Dermis microvascular lymphatic vessel endothelial cell (primary cell): ENCODE measurements around the gene PLXND1. TPM values are rescaled to one million over a fixed set of nuclear protein-coding genes. Genes with fewer than 3 reads are reported as not detected.
A peak's percentile ranks its signal among the peaks of the same experiment; 100 is the strongest.
"Not testable (repeated sequence)": the region's sequence is repeated elsewhere in the genome, so short reads cannot be mapped to it uniquely, and the experiment has no call there.

Experiments used
- DNase-seq, 2 donors: peaks; one replicate each; pipeline versions ENCODE4 v3.0.0 to v3.0.0-alpha.2; 2010; ENCODE audit warnings: low read depth in 2 of 2
- total RNA-seq: library from RNA; depleted of rRNA; stranded (reverse); fragments of >200 nt; gene quantifications from 2 replicates; pipeline ENCODE4 v1.2.1, GENCODE V29; 2014

PLXND1 gene
- total RNA-seq, 1 donor from 2014 or later: 273 TPM

DNA sequence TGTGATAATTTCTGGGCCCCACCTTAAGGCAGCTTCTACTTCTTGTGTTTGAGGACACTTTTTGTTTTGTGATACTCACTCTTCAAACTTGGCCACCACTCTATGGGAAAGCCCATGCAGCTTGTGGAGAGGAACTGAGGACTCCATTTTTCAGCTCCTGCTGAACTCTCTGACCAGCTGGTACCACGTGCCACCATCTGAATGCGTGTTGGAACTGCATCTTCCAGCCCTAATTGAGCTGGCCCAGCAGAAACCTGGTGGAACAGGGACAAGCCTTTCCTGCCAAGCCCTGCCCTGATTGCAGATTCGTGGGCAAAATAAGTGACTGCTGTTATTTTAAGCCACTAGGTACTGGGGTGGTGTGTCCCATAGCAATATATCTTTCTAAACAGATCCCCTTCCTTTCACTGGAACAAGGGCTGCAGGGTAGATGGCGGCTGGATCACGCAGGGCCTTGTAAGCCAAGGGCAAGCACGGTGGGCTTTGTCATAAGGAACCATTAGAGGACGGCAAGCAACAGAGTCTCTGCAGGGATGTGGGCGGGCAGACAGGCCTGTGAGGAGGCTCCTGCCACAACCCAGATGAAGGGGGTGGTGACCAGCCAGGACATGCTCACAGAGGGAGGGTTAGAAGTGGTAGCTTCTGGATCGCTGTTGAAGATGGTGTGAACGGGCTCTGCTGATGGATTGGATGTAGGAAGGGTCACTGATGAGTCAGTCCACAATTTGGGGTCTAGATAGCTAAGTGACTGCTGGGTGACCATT is 54.0 kb downstream of the PLXND1 start:
- DNase-seq: peak in 1 of 2 donors; percentile 25

GRCh38 chr3:129549805-129550204 is 56.7 kb downstream of the PLXND1 start:
- DNase-seq: no peak

DNA sequence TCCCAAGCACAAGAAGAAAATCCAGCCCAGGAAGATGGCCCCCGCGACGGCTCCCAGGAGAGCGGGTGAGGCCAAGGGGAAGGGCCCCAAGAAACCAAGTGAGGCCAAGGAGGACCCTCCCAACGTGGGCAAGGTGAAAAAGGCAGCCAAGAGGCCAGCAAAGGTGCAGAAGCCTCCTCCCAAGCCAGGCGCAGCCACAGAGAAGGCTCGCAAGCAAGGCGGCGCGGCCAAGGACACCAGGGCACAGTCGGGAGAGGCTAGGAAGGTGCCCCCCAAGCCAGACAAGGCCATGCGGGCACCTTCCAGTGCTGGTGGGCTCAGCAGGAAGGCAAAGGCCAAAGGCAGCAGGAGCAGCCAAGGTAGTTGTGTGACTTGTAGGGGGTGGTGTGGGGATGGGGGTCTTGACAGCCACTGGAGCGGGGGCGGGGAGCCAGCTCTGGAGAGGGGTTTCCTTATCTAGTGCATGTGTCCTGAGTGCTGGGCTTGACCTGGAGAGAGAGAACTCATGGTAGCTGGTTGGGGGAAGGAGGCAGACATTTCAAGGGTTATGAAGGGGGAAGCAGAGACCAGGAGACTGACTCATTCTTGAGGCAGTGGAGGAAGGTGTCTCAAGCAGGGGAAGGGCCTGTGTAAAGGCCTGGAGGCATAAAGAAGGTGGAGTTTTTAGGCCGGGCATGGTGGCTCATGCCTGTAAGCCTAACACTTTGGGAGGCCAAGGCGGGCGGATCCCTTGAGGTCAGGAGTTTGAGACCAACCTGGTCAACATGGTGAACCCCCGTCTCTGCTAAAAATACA is 57.3 kb downstream of the PLXND1 start:
- DNase-seq: peak in 1 of 2 donors; percentile 20

DNA sequence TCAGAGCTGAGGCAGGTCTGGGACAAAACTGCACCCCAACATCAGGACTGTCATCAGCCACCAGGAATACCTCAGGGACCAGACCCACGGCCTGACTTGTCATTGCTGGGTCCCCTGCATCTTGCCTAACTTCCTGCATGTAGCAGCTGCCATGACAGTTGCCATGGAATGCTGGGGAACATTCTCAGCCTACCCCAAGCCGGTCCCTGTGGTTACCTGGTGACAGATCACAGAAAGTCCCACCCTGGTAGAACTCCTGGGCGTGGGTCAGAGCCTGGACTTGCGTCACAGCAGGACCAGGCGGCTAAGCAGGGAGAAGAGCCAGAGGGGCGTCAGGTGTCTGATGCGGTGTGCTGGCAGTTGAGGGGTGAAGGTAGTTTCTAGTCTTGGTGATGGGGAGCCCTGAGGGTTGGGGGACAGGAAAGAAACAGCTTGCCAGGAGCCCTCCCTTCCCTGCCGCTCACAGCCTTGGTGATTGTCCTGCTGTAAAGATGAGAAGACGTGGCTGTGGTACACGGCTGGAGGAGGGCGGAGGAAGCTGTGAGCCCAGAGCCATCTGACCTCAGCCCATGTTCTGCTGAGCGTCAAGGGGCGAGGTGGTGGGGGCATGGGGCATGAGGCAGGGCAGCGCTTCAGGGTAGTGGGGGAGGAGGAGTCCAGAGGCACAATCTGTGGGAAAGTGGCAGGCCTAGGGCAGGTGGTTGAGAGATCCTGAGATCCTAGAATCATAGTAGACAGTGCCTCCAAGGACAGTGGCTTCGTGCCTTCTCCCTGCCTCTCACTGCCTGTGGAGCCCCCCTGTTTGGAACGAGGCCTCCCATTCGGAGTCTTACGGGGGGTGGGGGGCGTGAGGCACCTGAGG is 58.1 kb downstream of the PLXND1 start:
- no peak for DNase-seq

DNA sequence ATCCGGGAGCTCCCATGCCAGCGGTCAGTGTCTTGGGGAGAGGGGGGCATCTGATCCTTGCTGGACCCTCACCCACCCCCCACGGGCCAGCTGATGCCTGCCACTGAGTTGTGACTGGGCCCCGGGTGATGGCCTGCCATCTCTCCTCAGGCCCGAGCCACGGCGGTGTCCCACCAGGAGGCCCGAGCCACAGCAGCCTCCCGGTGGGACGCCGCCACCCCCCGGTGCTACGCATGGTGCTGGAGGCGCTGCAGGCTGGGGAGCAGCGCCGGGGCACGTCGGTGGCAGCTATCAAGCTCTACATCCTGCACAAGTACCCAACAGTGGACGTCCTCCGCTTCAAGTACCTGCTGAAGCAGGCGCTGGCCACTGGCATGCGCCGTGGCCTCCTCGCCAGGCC is 59.2 kb downstream of the PLXND1 start:
- no peak for DNase-seq

DNA sequence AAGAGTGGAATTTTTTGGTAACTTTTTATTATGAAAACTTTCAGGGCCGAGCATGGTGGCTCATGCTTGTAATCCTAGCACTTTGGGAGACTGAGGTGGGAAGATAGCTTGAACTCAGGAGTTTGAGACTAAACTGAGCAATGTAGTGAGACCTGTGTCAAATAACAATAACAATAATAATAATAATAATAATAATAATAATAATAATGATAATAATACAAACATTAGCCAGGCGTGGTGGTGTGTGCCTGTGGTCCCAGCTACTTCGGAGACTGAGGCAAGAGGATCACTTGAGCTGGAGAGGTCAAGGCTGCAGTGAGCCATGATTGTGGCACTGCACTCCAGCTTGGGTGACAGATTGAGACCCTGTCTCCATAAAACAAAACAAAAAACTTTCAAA is 60.5 kb downstream of the PLXND1 start:
- not testable (repeated sequence) for DNase-seq

GRCh38 chr3:129543999-129544398 is 62.5 kb downstream of the PLXND1 start:
- no peak for DNase-seq

DNA sequence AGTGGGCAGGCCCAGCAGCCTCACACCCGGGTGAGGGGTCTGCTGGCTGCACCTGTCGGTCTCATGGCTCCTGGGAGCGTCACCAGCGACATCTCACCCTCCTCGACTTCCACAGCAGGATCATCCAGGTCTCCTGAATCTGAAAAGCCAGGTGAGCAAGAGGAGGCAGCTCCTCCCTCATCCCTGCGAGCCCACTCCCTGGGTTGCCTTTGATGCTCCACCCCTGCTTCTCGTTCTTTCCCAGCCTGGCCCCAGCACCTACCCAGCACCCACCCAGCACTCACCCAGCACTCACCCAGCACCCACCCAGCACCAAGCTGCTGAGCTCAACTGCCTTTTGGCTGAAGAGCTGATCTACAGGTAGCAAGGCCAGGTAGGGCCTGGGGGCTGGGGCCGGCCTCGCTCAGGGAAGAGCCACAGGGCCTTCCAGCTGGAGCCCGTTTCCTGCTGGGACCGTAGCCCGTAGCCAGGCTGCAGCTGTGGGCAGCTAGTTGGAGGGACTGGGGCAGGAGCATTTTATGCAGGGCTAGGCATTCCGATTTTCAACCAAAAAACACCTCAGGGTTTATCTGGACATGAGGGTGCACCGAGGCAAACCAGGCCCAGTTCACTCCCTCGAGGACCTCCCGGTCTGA is 63.2 kb downstream of the PLXND1 start, which contains the start of gene H1-8:
Gene H1-8, plus strand, starts transcription at position 20 of the 635 bp plus-strand sequence. Its CDS starts 44 bp downstream, at position 64.
- DNase-seq: no peak

DNA sequence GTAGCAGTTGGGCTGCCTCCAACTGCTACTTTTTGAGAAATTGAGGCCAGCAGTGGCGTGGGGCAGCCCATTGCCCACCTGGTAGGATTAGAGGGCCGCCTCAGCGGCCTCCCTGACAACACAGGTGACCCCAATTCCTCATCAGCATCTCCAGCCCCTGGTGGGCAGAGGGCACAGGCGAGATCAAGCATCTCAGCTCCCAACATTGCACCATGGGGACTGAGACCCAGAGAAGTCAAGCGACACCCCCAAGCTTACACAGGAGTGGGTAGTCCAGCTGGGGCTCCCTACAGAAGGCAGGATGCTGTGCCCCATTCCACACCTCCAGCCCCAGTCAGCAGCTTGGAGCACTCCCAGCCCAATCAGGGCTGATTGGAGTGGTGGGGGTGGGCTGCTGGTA is 63.7 kb downstream of the PLXND1 start:
- no peak for DNase-seq

- DNase-seq: no peak
Observed at GRCh38 chr3:129540776-129541516, 65.5 kb downstream of the PLXND1 start.

- no peak for DNase-seq
Observed at GRCh38 chr3:129539206-129539605, 67.3 kb downstream of the PLXND1 start.

DNA sequence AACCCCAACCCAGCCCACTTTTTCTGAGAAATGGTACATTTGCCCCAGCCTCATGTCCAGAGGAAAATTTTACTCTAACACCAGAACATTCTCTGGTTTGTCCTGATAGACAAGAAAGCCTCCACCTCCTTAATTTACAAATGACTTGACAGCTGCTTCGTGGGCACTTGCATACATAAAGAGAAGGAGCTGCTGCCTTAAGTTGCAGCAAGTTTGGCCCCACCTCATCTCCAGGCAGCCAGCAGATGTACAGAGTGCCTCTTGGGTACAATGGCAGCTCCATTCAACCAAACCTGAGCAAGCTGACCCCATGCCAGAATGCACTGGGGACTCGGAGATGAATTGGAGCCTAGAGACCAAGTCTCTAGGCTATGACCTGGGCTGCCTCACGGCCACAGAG is 69.7 kb downstream of the PLXND1 start:
- no peak for DNase-seq

GRCh38 chr3:129536374-129536667 is 70.2 kb downstream of the PLXND1 start:
- no peak for DNase-seq

DNA sequence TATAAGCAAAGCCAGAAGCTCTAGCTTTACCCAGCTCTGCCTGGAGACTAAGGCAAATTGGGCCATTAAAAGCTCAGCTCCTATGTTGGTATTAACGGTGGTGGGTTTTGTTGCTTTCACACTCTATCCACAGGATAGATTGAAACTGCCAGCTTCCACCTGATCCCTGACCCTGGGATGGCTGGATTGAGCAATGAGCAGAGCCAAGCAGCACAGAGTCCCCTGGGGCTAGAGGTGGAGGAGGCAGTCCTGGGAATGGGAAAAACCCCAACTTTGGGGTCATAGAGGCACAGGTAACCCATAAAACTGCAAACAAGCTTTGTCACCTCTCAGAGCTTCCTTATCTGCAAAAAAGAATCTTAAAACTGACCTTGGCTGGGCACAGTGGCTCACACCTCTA is 71.4 kb downstream of the PLXND1 start:
- DNase-seq: no peak

- no peak for DNase-seq
Observed at GRCh38 chr3:129534428-129535027, 71.9 kb downstream of the PLXND1 start.

DNA sequence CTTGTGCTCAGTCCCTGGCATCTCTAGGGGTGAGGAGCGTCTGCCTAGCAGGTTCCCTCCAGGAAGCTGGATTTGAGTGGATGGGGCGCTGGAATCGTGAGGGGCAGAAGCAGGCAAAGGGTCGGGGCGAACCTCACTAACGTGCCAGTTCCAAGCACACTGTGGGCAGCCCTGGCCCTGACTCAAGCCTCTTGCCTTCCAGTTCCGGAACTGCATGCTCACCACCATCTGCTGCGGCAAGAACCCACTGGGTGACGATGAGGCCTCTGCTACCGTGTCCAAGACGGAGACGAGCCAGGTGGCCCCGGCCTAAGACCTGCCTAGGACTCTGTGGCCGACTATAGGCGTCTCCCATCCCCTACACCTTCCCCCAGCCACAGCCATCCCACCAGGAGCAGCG is 73.1 kb downstream of the PLXND1 start:
- DNase-seq: no peak

DNA sequence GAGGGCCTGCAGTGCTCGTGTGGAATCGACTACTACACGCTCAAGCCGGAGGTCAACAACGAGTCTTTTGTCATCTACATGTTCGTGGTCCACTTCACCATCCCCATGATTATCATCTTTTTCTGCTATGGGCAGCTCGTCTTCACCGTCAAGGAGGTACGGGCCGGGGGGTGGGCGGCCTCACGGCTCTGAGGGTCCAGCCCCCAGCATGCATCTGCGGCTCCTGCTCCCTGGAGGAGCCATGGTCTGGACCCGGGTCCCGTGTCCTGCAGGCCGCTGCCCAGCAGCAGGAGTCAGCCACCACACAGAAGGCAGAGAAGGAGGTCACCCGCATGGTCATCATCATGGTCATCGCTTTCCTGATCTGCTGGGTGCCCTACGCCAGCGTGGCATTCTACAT is 74.2 kb downstream of the PLXND1 start:
- no peak for DNase-seq

DNA sequence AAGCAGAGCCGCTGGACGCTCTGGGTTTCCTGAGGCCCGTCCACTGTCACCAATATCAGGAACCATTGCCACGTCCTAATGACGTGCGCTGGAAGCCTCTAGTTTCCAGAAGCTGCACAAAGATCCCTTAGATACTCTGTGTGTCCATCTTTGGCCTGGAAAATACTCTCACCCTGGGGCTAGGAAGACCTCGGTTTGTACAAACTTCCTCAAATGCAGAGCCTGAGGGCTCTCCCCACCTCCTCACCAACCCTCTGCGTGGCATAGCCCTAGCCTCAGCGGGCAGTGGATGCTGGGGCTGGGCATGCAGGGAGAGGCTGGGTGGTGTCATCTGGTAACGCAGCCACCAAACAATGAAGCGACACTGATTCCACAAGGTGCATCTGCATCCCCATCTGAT is 74.8 kb downstream of the PLXND1 start:
- DNase-seq: no peak

DNA sequence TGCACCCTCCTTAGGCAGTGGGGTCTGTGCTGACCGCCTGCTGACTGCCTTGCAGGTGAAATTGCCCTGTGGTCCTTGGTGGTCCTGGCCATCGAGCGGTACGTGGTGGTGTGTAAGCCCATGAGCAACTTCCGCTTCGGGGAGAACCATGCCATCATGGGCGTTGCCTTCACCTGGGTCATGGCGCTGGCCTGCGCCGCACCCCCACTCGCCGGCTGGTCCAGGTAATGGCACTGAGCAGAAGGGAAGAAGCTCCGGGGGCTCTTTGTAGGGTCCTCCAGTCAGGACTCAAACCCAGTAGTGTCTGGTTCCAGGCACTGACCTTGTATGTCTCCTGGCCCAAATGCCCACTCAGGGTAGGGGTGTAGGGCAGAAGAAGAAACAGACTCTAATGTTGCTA is 75.7 kb downstream of the PLXND1 start:
- DNase-seq: no peak

- DNase-seq: peak; percentile 4 to 24
Observed at GRCh38 chr3:129530251-129530791, 76.2 kb downstream of the PLXND1 start.
